DOHH2 (cell line): ENCODE measurements around the gene ETDB.

Experiments used
- CTCF ChIP-seq: fragments of 200-600 bp; sonication (generic); IDR thresholded peaks from one replicate; pipeline ENCODE4 v1.5.1; 2014; ENCODE audit warnings: antibody characterized with exemption, mild to moderate bottlenecking, low read depth, low read length; ENCODE audit not compliant: poor library complexity, severe bottlenecking
- EZH2phosphoT487 ChIP-seq: fragments of 200-600 bp; sonication (generic); IDR thresholded peaks from 2 replicates; pipeline ENCODE4 v1.6.1; 2017; ENCODE audit warnings: borderline replicate concordance, mild to moderate bottlenecking, antibody characterized with exemption, low read length, moderate library complexity, mixed read lengths

DNA sequence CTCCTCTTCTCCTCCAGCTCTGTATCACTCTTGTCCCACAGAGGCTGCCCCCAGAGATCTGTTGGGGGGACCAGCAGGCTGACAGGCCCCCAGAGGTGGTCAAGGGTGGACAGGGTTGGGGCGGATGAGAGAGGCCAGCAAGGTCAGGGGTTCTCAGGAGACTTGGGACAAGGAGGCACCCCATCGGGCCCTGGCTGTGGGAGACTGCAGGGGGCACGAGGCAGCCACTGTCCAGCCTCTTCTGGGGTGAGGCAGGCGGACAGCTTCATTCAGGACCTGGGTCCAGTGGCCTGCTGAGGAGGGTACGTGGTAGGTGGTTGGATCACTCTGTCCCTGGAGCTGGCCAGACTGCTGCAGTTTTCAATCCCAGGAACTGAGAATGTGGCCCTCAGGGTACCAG is 24.6 kb downstream of the ETDB start:
- no peak for TF ChIP-seq CTCF
- TF ChIP-seq EZH2phosphoT487: no peak
